Stomach (tissue), 9 donors: Measurements from ENCODE around the gene GRIN2D. TPM values are rescaled to one million over a fixed set of nuclear protein-coding genes. Genes with fewer than 3 reads are reported as not detected.

Experiments
- DNase-seq, 2 donors: peaks; one replicate each; pipeline versions ENCODE4 v3.0.0 to v3.0.0-alpha.2; 2013 to 2019
- H3K27ac ChIP-seq, 5 donors: fragments of 200-600 bp in 4 of 5; sonication (generic) in 4 of 5; one replicate each; pipeline ENCODE4 v1.5.1; 2013 to 2019; ENCODE audit warnings: mild to moderate bottlenecking in 1 of 5, moderate library complexity in 1 of 5
- H3K27me3 ChIP-seq, 3 donors: fragments of 200-600 bp; sonication (generic); one replicate each; pipeline ENCODE4 v1.5.1; 2017 to 2019; ENCODE audit warnings: mixed run types in 1 of 3
- H3K36me3 ChIP-seq, 4 donors: fragments of 200-600 bp; sonication (generic); 1 replicate in 3 of 4; 2 replicates in 1 of 4; pipeline ENCODE4 v1.5.1; 2016 to 2019
- H3K4me1 ChIP-seq, 4 donors: fragments of 200-600 bp; sonication (generic); one replicate each; pipeline ENCODE4 v1.5.1; 2016 to 2019
- H3K4me3 ChIP-seq, 4 donors: fragments of 200-600 bp; sonication (generic) in 3 of 4; one replicate each; pipeline ENCODE4 v1.5.1; 2016 to 2019; ENCODE audit warnings: mild to moderate bottlenecking in 1 of 4
- H3K9me3 ChIP-seq, 4 donors: fragments of 200-600 bp; sonication (generic); one replicate each; pipeline ENCODE4 v1.5.1; 2016 to 2019
- CTCF ChIP-seq, 7 experiments: fragments of 450-650 bp in 4 of 7; fragments of 200-600 bp in 3 of 7; sonication (generic) in 3 of 7; IDR thresholded peaks; one replicate each; pipeline ENCODE4 v1.5.1; 2016 to 2019; ENCODE audit warnings: antibody characterized with exemption in 7 of 7, control low read depth in 2 of 7, mild to moderate bottlenecking in 1 of 7
- EP300 ChIP-seq: sonication (generic); formaldehyde crosslinking; IDR thresholded peaks from one replicate; pipeline ENCODE4 v1.6.1; 2017; ENCODE audit warnings: antibody characterized with exemption
- POLR2A ChIP-seq, 4 donors: fragments of 450-650 bp; IDR thresholded peaks; one replicate each; pipeline ENCODE4 v1.6.1; 2016; ENCODE audit warnings: antibody characterized with exemption in 4 of 4, control low read depth in 2 of 4, mild to moderate bottlenecking in 1 of 4, moderate library complexity in 1 of 4
- POLR2AphosphoS5 ChIP-seq, 3 donors: sonication (generic); formaldehyde crosslinking; IDR thresholded peaks; one replicate each; pipeline ENCODE4 v1.6.1; 2016; ENCODE audit warnings: antibody characterized with exemption in 3 of 3
- WGBS, 5 donors: extraction: QIAGEN DNeasy Blood & Tissue Kit in 3 of 5; methylation state at CpG; one replicate each; pipeline versions ENCODE4 v1.1.5 to v1.1.7; 2013 to 2018; 5-methylcytosine and 5-hydroxymethylcytosine counted together
- intact Hi-C: fragments of 100-400 bp; cut with DNase I; formaldehyde crosslinking; loops from one replicate; pipeline ENCODE4 v1.15.1; 2023; ENCODE audit warnings: low total_unique reads
- polyA plus RNA-seq, 3 donors: library from polyadenylated mRNA; stranded (reverse); fragments of 200-250 nt; gene quantifications; one replicate each; pipeline ENCODE4 v1.2.3, GENCODE V29; 2013
- total RNA-seq, 5 donors: library from RNA; depleted of rRNA; stranded (reverse); fragments of >200 nt; gene quantifications; one replicate each; pipeline versions ENCODE4 v1.1.0 to v1.2.3, GENCODE V29; 2014 to 2016
- donor health status: healthy with polysubstance abuse.
- donor health status: Bipolar disorder and iron deficiency.
- donor health status: healthy.

GRIN2D gene
- total and polyA plus RNA-seq, 8 donors, result 0.06 to 1.8 (median 0.14) TPM; not detected in 3

DNA sequence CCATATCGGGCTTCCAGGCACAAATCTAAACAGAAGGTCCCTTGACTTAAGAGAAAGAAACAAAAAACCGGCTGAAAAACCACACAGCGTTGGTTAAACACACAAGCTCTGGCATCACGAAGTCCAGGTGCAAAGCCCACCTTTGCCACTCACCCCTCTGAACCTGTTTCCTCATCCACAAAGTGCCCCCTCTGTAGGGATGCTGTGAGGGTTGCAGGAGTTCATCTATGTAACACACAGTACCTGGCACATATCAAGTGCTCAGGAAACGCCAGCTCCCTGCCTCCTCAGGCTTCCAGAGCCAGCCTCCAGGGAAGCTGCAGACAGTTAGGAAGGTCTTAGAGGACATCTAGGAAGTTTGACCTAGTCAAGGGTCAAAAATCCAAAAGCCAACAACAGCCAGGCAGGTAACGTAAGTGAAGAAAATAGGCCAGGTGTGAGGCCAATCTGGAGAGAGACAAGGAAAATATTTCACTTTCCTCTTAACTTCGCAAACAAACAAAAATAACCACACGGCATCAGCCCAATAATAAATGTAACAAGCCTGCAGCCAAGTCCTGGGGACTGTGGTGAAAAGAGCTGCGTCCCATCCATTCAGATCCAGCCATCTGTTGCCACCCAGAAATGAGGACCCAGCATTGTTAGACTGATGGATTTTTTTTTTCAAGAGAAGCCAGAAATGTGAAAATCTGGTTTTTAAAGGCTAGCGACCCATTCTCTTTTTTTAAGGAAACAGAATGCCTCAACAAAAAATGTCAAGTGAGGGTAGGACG is 12.1 kb upstream of the GRIN2D start:
- no peak overlapping the region for H3K27ac ChIP-seq
- intact Hi-C loops, result no loop called here
- peaks cover 42 to 64% (median 55%) of the 10 kb centered on the region in 4 donors for H3K36me3 ChIP-seq
- no peak for DNase-seq
- H3K4me3 ChIP-seq, result no peak overlapping the region
- no peaks in the 10 kb centered on the region for H3K4me1 ChIP-seq
- WGBS, 5 donors, result 82 to 85% (median 83%) methylated on average over 11 of the region's 11 CpGs
- no peaks in the 10 kb centered on the region for H3K27me3 ChIP-seq
- TF ChIP-seq CTCF (IDR thresholded peaks at IDR 0.05) (no peak), POLR2A (IDR thresholded peaks at IDR 0.05) (no peak), POLR2AphosphoS5 (IDR thresholded peaks at IDR 0.05) (no peak), EP300 (no peak)
- H3K9me3 ChIP-seq, result no peaks in the 10 kb centered on the region

DNA sequence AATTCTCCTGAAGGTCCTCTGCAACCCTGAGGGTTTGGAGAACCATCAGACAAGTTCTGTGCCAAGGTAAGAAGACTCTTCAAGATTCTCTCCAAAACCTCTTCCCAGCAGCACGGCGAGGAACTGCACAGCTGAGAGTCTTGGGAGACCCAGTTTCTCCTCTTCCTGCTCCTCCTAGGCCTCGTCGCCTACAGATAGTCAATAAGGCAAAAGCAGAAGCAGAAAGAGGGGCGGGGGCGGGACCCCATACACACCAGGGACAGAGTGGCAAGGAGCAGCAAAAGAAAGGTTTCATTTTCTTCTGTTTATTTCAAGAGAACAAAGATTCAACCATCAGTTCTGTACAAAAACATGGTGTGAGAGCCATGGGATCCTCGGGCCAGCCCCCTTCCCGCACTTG is 11.2 kb upstream of the GRIN2D start:
- DNase-seq, result no peak
- Histone ChIP-seq H3K27me3 (no peaks in the 10 kb centered on the region), H3K4me3 (no peak overlapping the region), H3K27ac (no peak overlapping the region), H3K36me3 (peaks cover 45 to 74% (median 64%) of the 10 kb centered on the region in 4 donors), H3K4me1 (no peaks in the 10 kb centered on the region), H3K9me3 (no peaks in the 10 kb centered on the region)
- intact Hi-C loops, result no loop called here
- TF ChIP-seq POLR2AphosphoS5 (IDR thresholded peaks at IDR 0.05) (no peak), POLR2A (IDR thresholded peaks at IDR 0.05) (no peak), EP300 (no peak), CTCF (IDR thresholded peaks at IDR 0.05) (no peak)
- 91 to 95% (median 95%) methylated on average over 8 of the region's 8 CpGs for WGBS, 5 donors

DNA sequence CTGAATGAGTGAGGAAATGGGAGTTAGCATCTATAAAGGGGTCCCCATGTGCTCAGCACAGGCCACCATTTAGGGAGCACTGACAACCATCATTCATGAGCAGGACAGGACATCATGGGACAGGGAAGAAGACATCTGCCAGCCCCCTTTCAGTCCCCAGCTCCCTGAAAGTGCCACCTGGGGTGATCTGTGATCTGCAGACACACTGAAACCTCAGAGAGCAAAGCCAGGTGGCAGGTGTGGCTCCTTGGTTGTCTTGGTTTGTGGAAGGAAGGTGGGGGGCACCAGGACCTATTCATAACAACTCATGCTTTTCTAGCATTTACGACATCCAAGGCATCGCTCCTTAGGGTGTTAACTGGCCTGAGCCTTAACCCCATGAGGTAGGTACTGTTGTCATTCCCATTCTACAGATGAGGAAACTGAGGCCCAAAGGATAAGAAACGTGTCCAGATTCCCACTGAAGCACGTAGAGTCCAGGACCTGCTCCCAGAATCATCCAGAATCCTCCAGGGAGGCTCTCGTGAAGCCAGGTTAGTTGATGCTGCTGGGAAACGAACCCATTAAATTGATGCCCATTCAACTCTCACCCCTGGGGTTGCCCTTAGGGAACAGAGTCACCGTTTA is 7.9 kb upstream of the GRIN2D start:
- no peak for DNase-seq
- WGBS, 5 donors, result 87 to 96% (median 89%) methylated on average over 7 of the region's 7 CpGs

DNA sequence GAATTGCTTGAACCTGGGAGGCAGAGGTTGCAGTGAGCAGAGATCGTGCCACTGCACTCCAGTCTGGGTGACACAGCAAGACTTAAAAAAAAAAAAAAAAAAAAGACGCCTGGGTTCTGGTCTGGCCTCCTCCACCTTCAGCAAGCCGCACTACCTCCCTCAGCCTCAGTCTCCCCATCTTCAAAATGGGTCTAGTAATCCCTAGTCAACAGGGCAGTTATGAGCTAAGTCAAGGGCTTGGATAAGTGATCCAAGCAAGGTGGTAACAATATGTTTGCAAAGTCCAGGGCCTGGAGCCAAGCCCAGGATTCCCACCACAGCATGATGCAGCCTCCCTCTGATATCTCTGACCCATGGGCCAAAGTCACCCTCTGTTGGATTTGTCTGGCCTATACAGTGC is 6.5 kb upstream of the GRIN2D start:
- Histone ChIP-seq H3K4me3 (no peak overlapping the region), H3K27me3 (peaks cover 0 to 3% (median 0%) of the 10 kb centered on the region in 3 donors), H3K9me3 (no peaks in the 10 kb centered on the region), H3K36me3 (peaks cover 49 to 76% (median 75%) of the 10 kb centered on the region in 4 donors), H3K27ac (no peak overlapping the region), H3K4me1 (peaks cover 5 to 26% (median 19%) of the 10 kb centered on the region in 4 donors)
- 91 to 98% (median 93%) methylated on average over 3 of the region's 3 CpGs for WGBS, 5 donors
- DNase-seq, result no peak
- TF ChIP-seq CTCF (IDR thresholded peaks at IDR 0.05), result no peak
- TF ChIP-seq POLR2A (IDR thresholded peaks at IDR 0.05), result no peak
- TF ChIP-seq EP300, result no peak
- no peak for TF ChIP-seq POLR2AphosphoS5 (IDR thresholded peaks at IDR 0.05)
- intact Hi-C loops, result no loop called here

More for the DNA sequence above, 7.9 kb upstream of the GRIN2D start:
- intact Hi-C loops, result no loop called here
- Histone ChIP-seq H3K27ac (no peak overlapping the region), H3K9me3 (no peaks in the 10 kb centered on the region), H3K4me3 (no peak overlapping the region), H3K4me1 (peaks cover 5 to 20% (median 16%) of the 10 kb centered on the region in 4 donors), H3K27me3 (no peaks in the 10 kb centered on the region), H3K36me3 (peaks cover 56 to 90% (median 86%) of the 10 kb centered on the region in 4 donors)
- TF ChIP-seq EP300 (no peak), POLR2AphosphoS5 (IDR thresholded peaks at IDR 0.05) (no peak), CTCF (IDR thresholded peaks at IDR 0.05) (no peak), POLR2A (IDR thresholded peaks at IDR 0.05) (no peak)
